IMR-90 (cell line): Measurements from ENCODE around the gene SENP6. TPM values are rescaled to one million over a fixed set of nuclear protein-coding genes. Genes with fewer than 3 reads are reported as not detected.

ENCODE experiments used
- ATAC-seq: fragments of 200-7000 bp; cut with Tn5 transposase; 2 replicates; pipeline ENCODE4 v1.9.1; 2020; ENCODE audit warnings: low read depth, mild to moderate bottlenecking, moderate library complexity
- BruUV-seq: library from RNA; stranded (reverse); fragments of 400-500 nt; replicated peaks from 2 replicates; lab custom pipeline; 2021; lab: Mats Ljungman, UMichigan
- CTCF ChIA-PET: fragments of 300-600 bp; formaldehyde crosslinking; extraction: SDS; loops from one replicate; lab custom pipeline; 2021; ENCODE audit warnings: antibody characterized with exemption; lab: Yijun Ruan, JAX
- POLR2A ChIA-PET: fragments of 300-600 bp; sonication (Branson Sonifier 250); formaldehyde crosslinking; loops from one replicate; lab custom pipeline; 2022; ENCODE audit warnings: antibody characterized with exemption; ENCODE audit not compliant: unreplicated experiment; lab: Charles Lee
- DNase-seq: peaks from one replicate; pipeline ENCODE4 v3.0.0; 2013
- H2AFZ ChIP-seq: replicated peaks from 2 replicates; pipeline ENCODE3; 2013; ENCODE audit warnings: low read length, mild to moderate bottlenecking; ENCODE audit not compliant: poor library complexity
- H2AK5ac ChIP-seq: 2 replicates; pipeline ENCODE4 v1.6.1; 2013; ENCODE audit warnings: low read depth, low read length, inconsistent platforms
- H2AK9ac ChIP-seq: replicated peaks from 2 replicates; pipeline ENCODE3; 2013; ENCODE audit warnings: mild to moderate bottlenecking, low read depth, low read length, moderate library complexity; ENCODE audit not compliant: poor library complexity
- H2BK120ac ChIP-seq: 2 replicates; pipeline ENCODE4 v1.6.1; 2013; ENCODE audit warnings: low read depth, low read length, inconsistent platforms
- H2BK15ac ChIP-seq: 3 replicates; pipeline ENCODE4 v1.6.1; 2013; ENCODE audit warnings: low read depth, low read length, inconsistent platforms
- H2BK20ac ChIP-seq: 2 replicates; pipeline ENCODE4 v1.6.1; 2013; ENCODE audit warnings: low read depth, mild to moderate bottlenecking, inconsistent platforms, low read length, moderate library complexity
- H2BK5ac ChIP-seq: 2 replicates; pipeline ENCODE4 v1.6.1; 2013; ENCODE audit warnings: mild to moderate bottlenecking, low read depth, low read length, inconsistent platforms; ENCODE audit not compliant: poor library complexity, severe bottlenecking
- H3K14ac ChIP-seq: replicated peaks from 2 replicates; pipeline ENCODE4 v1.6.1; 2013; ENCODE audit warnings: low read depth, low read length, inconsistent platforms
- H3K18ac ChIP-seq: 2 replicates; pipeline ENCODE4 v1.6.1; 2013; ENCODE audit warnings: low read depth, low read length, control low read depth
- H3K23ac ChIP-seq: 2 replicates; pipeline ENCODE4 v1.6.1; 2013; ENCODE audit warnings: low read depth, low read length, inconsistent platforms
- H3K27ac ChIP-seq: 2 replicates; pipeline ENCODE4 v1.5.1; 2013; ENCODE audit warnings: mild to moderate bottlenecking, control low read depth, low read length; ENCODE audit not compliant: insufficient read depth
- H3K27me3 ChIP-seq: 2 replicates; pipeline ENCODE4 v1.6.1; 2013; ENCODE audit warnings: low read length; ENCODE audit not compliant: control insufficient read depth, insufficient read depth
- H3K36me3 ChIP-seq: 2 replicates; pipeline ENCODE4 v1.6.1; 2013; ENCODE audit warnings: low read length, mixed read lengths; ENCODE audit not compliant: control insufficient read depth, insufficient read depth
- H3K4ac ChIP-seq: 2 replicates; pipeline ENCODE4 v1.6.1; 2013; ENCODE audit warnings: low read depth, low read length, inconsistent platforms
- H3K4me1 ChIP-seq: 2 replicates; pipeline ENCODE4 v1.6.1; 2013; ENCODE audit warnings: low read length, mixed read lengths; ENCODE audit not compliant: control insufficient read depth, insufficient read depth
- H3K4me2 ChIP-seq: 2 replicates; pipeline ENCODE4 v1.6.1; 2013; ENCODE audit warnings: low read depth, mild to moderate bottlenecking, control low read depth, low read length, moderate library complexity
- H3K4me3 ChIP-seq: 2 replicates; pipeline ENCODE4 v1.5.1; 2013; ENCODE audit warnings: low read depth, mild to moderate bottlenecking, control low read depth, low read length, moderate library complexity; ENCODE audit not compliant: insufficient read depth
- H3K56ac ChIP-seq: 2 replicates; pipeline ENCODE4 v1.6.1; 2013; ENCODE audit warnings: low read length, inconsistent platforms; ENCODE audit not compliant: insufficient read depth; ENCODE audit errors: extremely low read depth
- H3K79me1 ChIP-seq, 2 experiments: 2 replicates each; pipeline ENCODE4 v1.6.1; 2013; ENCODE audit warnings: low read length in 2 of 2, inconsistent platforms in 1 of 2, low read depth in 1 of 2
- H3K9ac ChIP-seq: 2 replicates; pipeline ENCODE4 v1.6.1; 2013; ENCODE audit warnings: low read depth, low read length, control low read depth
- H3K9me1 ChIP-seq: 2 replicates; pipeline ENCODE4 v1.6.1; 2013; ENCODE audit warnings: low read length, inconsistent platforms; ENCODE audit not compliant: insufficient read depth
- H3K9me3 ChIP-seq: 2 replicates; pipeline ENCODE4 v1.6.1; 2013; ENCODE audit warnings: low read length; ENCODE audit not compliant: control insufficient read depth, insufficient read depth
- H4K20me1 ChIP-seq: 2 replicates; pipeline ENCODE4 v1.6.1; 2013; ENCODE audit warnings: low read length, inconsistent platforms; ENCODE audit not compliant: insufficient read depth
- H4K5ac ChIP-seq: 2 replicates; pipeline ENCODE4 v1.6.1; 2013; ENCODE audit warnings: mild to moderate bottlenecking, low read depth, low read length, control low read depth
- H4K8ac ChIP-seq, 2 experiments: 2 replicates each; pipeline ENCODE4 v1.6.1; 2013; ENCODE audit warnings: low read depth in 2 of 2, low read length in 2 of 2, control low read depth in 1 of 2, inconsistent platforms in 1 of 2
- H4K91ac ChIP-seq: 2 replicates; pipeline ENCODE4 v1.6.1; 2013; ENCODE audit warnings: low read depth, low read length, inconsistent platforms; ENCODE audit not compliant: insufficient read depth
- CEBPB ChIP-seq: IDR thresholded peaks from 2 replicates; pipeline ENCODE4 v1.6.1; 2012; ENCODE audit warnings: low read depth, low read length, improper control_type of control experiment
- CHD1 ChIP-seq: IDR thresholded peaks from 2 replicates; pipeline ENCODE4 v1.6.1; 2012; ENCODE audit warnings: low read depth, low read length, improper control_type of control experiment
- CTCF ChIP-seq: conservative IDR thresholded peaks from 2 replicates; pipeline ENCODE4 v1.5.1; 2012; ENCODE audit warnings: mild to moderate bottlenecking, low read depth, low read length, improper control_type of control experiment
- ELK1 ChIP-seq: fragments of 150-350 bp; IDR thresholded peaks from 2 replicates; pipeline ENCODE4 v1.6.1; 2016; ENCODE audit warnings: low read depth, mild to moderate bottlenecking, low read length, moderate library complexity, borderline replicate concordance
- FOS ChIP-seq: fragments of 150-350 bp; IDR thresholded peaks from 2 replicates; pipeline ENCODE4 v1.6.1; 2016; ENCODE audit warnings: low read depth, low read length
- MAFK ChIP-seq: IDR thresholded peaks from 2 replicates; pipeline ENCODE4 v1.6.1; 2012; ENCODE audit warnings: low read depth, low read length, improper control_type of control experiment
- MAZ ChIP-seq: IDR thresholded peaks from 2 replicates; pipeline ENCODE4 v1.6.1; 2012; ENCODE audit warnings: low read depth, mild to moderate bottlenecking, low read length, improper control_type of control experiment, moderate library complexity, borderline replicate concordance
- MXI1 ChIP-seq: IDR thresholded peaks from 2 replicates; pipeline ENCODE4 v1.6.1; 2012; ENCODE audit warnings: low read depth, mild to moderate bottlenecking, low read length, moderate library complexity, borderline replicate concordance
- POLR2A ChIP-seq: IDR thresholded peaks from 2 replicates; pipeline ENCODE4 v1.6.1; 2012; ENCODE audit warnings: mild to moderate bottlenecking, low read depth, low read length
- RAD21 ChIP-seq: IDR thresholded peaks from 2 replicates; pipeline ENCODE4 v1.6.1; 2012; ENCODE audit warnings: low read length, improper control_type of control experiment
- RCOR1 ChIP-seq: IDR thresholded peaks from 2 replicates; pipeline ENCODE4 v1.6.1; 2012; ENCODE audit warnings: mild to moderate bottlenecking, low read length, improper control_type of control experiment; ENCODE audit not compliant: insufficient replicate concordance
- RFX5 ChIP-seq: IDR thresholded peaks from 2 replicates; pipeline ENCODE4 v1.8.0; 2012; ENCODE audit warnings: low read depth, mild to moderate bottlenecking, low read length, moderate library complexity
- SMC3 ChIP-seq: fragments of 150-350 bp; IDR thresholded peaks from 2 replicates; pipeline ENCODE4 v1.6.1; 2016; ENCODE audit warnings: low read depth, mild to moderate bottlenecking, antibody characterized with exemption, low read length, moderate library complexity
- USF2 ChIP-seq: fragments of 150-350 bp; IDR thresholded peaks from 2 replicates; pipeline ENCODE4 v1.6.1; 2017; ENCODE audit warnings: mild to moderate bottlenecking, antibody characterized with exemption, low read length, low read depth
- dilution Hi-C: fragments of 300-500 bp; cut with HindIII; formaldehyde crosslinking; loops from one replicate; pipeline ENCODE4 v1.14.3; 2018; ENCODE audit warnings: low sequenced_read_pairs; ENCODE audit not compliant: unreplicated experiment
- in situ Hi-C: fragments of 300-500 bp; cut with MboI; formaldehyde crosslinking; loops from 3 replicates; pipeline ENCODE4 v1.14.3; 2019; ENCODE audit warnings: low sequenced_read_pairs, inconsistent platforms, mixed read lengths
- intact Hi-C: fragments of 100-400 bp; cut with micrococcal nuclease; formaldehyde crosslinking; loops from 2 replicates; pipeline ENCODE4 v1.10.0; 2022
- polyA plus RNA-seq, 3 experiments: library from polyadenylated mRNA; depleted of rRNA; stranded (reverse); fragments of >200 nt; gene quantifications; 2 replicates each; pipeline ENCODE4 v1.2.3, GENCODE V29; 2012; ENCODE audit warnings: low replicate concordance in 1 of 3
- total RNA-seq: library from RNA; depleted of rRNA; stranded (reverse); fragments of >200 nt; gene quantifications from 2 replicates; pipeline ENCODE4 v1.2.3, GENCODE V29; 2012

SENP6 gene
- total and polyA plus RNA-seq, 2 of the 4 experiments (the other 2 are of a cell fraction) = 23.1 to 25.8 TPM

GRCh38 chr6:75694406-75694805 lies 92.7 kb downstream of the SENP6 start:
- Histone ChIP-seq H3K27me3 (no peaks in the 10 kb centered on the region), H3K18ac (no peak overlapping the region), H3K4me1 (no peaks in the 10 kb centered on the region), H3K4ac (no peak overlapping the region), H2AK9ac (no peak overlapping the region), H3K9me1 (no peaks in the 10 kb centered on the region), H3K36me3 (peaks cover 21% of the 10 kb centered on the region), H3K4me2 (no peak overlapping the region), H3K4me3 (no peak overlapping the region), H2AFZ (no peak overlapping the region), H3K79me1 (peaks cover 11 to 12% of the 10 kb centered on the region in 2 experiments; a peak in 2 of 4 replicates), H3K23ac (no peak overlapping the region), H4K91ac (no peak overlapping the region), H2BK5ac (no peak overlapping the region), H2BK20ac (no peak overlapping the region), H3K14ac (no peak overlapping the region), H3K27ac (no peak overlapping the region), H4K8ac (no peak overlapping the region), H2AK5ac (no peak overlapping the region), H2BK120ac (no peak overlapping the region), H3K9me3 (no peaks in the 10 kb centered on the region), H4K5ac (no peak overlapping the region), H2BK15ac (no peak overlapping the region), H3K56ac (no peak overlapping the region), H3K9ac (no peak overlapping the region), H4K20me1 (no peaks in the 10 kb centered on the region)
- TF ChIP-seq POLR2A = no peak
- TF ChIP-seq CTCF = no peak
- TF ChIP-seq CEBPB = no peak
- TF ChIP-seq CHD1 = no peak
- TF ChIP-seq ELK1 = no peak
- TF ChIP-seq SMC3 = no peak
- no peak for TF ChIP-seq RCOR1
- no peak for TF ChIP-seq USF2
- no peak for TF ChIP-seq MAFK
- TF ChIP-seq MAZ = no peak
- TF ChIP-seq FOS = no peak
- TF ChIP-seq MXI1 = no peak
- TF ChIP-seq RFX5 = no peak
- no peak for TF ChIP-seq RAD21
- DNase-seq (no peak), ATAC-seq (no peak)
- dilution Hi-C loops = no loop called here
- intact Hi-C loops = no loop called here
- POLR2A ChIA-PET = no interaction called here
- CTCF ChIA-PET = no interaction called here
- BruUV-seq = no TSS peak
- in situ Hi-C loops = no loop called here
